SJCRH30 (cell line): ENCODE measurements around the gene DLST. TPM values are rescaled to one million over a fixed set of nuclear protein-coding genes. Genes with fewer than 3 reads are reported as not detected.

Experiments used
- DNase-seq, 2 experiments: peaks; one replicate each; pipeline ENCODE4 v3.0.0-alpha.2; 2015 to 2020
- H3K27ac ChIP-seq: fragments of 250-450 bp; sonication (Bioruptor Pico); 2 replicates; pipeline ENCODE4 v1.5.1; 2020; ENCODE audit warnings: mild to moderate bottlenecking, moderate library complexity
- H3K27me3 ChIP-seq: fragments of 250-450 bp; sonication (Bioruptor Pico); 2 replicates; pipeline ENCODE4 v1.5.1; 2020; ENCODE audit warnings: mild to moderate bottlenecking, moderate library complexity
- H3K36me3 ChIP-seq: fragments of 250-450 bp; sonication (Bioruptor Pico); 2 replicates; pipeline ENCODE4 v1.5.1; 2020; ENCODE audit warnings: mild to moderate bottlenecking, moderate library complexity
- H3K4me1 ChIP-seq: fragments of 250-450 bp; sonication (Bioruptor Pico); 2 replicates; pipeline ENCODE4 v1.5.1; 2020; ENCODE audit warnings: mild to moderate bottlenecking, moderate library complexity
- H3K4me3 ChIP-seq: fragments of 250-450 bp; sonication (Bioruptor Pico); 2 replicates; pipeline ENCODE4 v1.5.1; 2020; ENCODE audit warnings: mild to moderate bottlenecking, moderate library complexity
- H3K9me3 ChIP-seq: fragments of 250-450 bp; sonication (Bioruptor Pico); replicated peaks from 2 replicates; pipeline ENCODE4 v1.5.1; 2020; ENCODE audit warnings: mild to moderate bottlenecking, moderate library complexity
- total RNA-seq: library from RNA; depleted of rRNA; stranded (reverse); fragments of >200 nt; shearing (Covaris generic); gene quantifications from 2 replicates; pipeline ENCODE4 v1.2.3, GENCODE V29; 2014

Gene DLST
- total RNA-seq, 1 experiment from 2014 or later: 49.8 TPM

- no peak overlapping the region for H3K4me3 ChIP-seq
- DNase-seq: no peak
- peaks cover 60% of the 10 kb centered on the region for H3K36me3 ChIP-seq
- no peaks in the 10 kb centered on the region for H3K9me3 ChIP-seq
- peaks cover 41% of the 10 kb centered on the region for H3K4me1 ChIP-seq
- H3K27ac ChIP-seq: no peak overlapping the region
- H3K27me3 ChIP-seq: no peaks in the 10 kb centered on the region
Observed at GRCh38 chr14:74942608-74943007, 60.9 kb downstream of the DLST start.

GRCh38 chr14:74945261-74945851, 63.6 kb downstream of the DLST start:
- Histone ChIP-seq H3K27ac (no peak overlapping the region), H3K27me3 (no peaks in the 10 kb centered on the region), H3K4me1 (peaks cover 27% of the 10 kb centered on the region), H3K4me3 (no peak overlapping the region), H3K36me3 (peaks cover 86% of the 10 kb centered on the region), H3K9me3 (no peaks in the 10 kb centered on the region)
- peak; percentile 48 to 63 for DNase-seq

GRCh38 chr14:74945852-74946658, 64.3 kb downstream of the DLST start:
- H3K36me3 ChIP-seq: peaks cover 91% of the 10 kb centered on the region
- no peak overlapping the region for H3K4me3 ChIP-seq
- no peak overlapping the region for H3K27ac ChIP-seq
- DNase-seq: peak; percentile 70 to 81
- peaks cover 21% of the 10 kb centered on the region for H3K4me1 ChIP-seq
- no peaks in the 10 kb centered on the region for H3K27me3 ChIP-seq
- H3K9me3 ChIP-seq: no peaks in the 10 kb centered on the region

GRCh38 chr14:74946659-74947281, 65.1 kb downstream of the DLST start:
- no peaks in the 10 kb centered on the region for H3K27me3 ChIP-seq
- H3K36me3 ChIP-seq: peaks cover 92% of the 10 kb centered on the region
- no peak overlapping the region for H3K4me3 ChIP-seq
- DNase-seq: no peak
- no peaks in the 10 kb centered on the region for H3K9me3 ChIP-seq
- H3K27ac ChIP-seq: no peak overlapping the region
- H3K4me1 ChIP-seq: peaks cover 14% of the 10 kb centered on the region; the same call in 1 of the 2 replicates

- DNase-seq: no peak
- Histone ChIP-seq H3K27me3 (no peaks in the 10 kb centered on the region), H3K4me1 (peaks cover 11% of the 10 kb centered on the region; the same call in 1 of the 2 replicates), H3K36me3 (peaks cover 94% of the 10 kb centered on the region), H3K27ac (no peak overlapping the region), H3K4me3 (no peak overlapping the region), H3K9me3 (no peaks in the 10 kb centered on the region)
Observed at GRCh38 chr14:74947353-74948227, 65.9 kb downstream of the DLST start.

- no peak overlapping the region for H3K27ac ChIP-seq
- H3K27me3 ChIP-seq: no peaks in the 10 kb centered on the region
- H3K36me3 ChIP-seq: peaks cover 94% of the 10 kb centered on the region
- no peaks in the 10 kb centered on the region for H3K9me3 ChIP-seq
- peaks cover 10% of the 10 kb centered on the region; the same call in 1 of the 2 replicates for H3K4me1 ChIP-seq
- DNase-seq: no peak
- H3K4me3 ChIP-seq: no peak overlapping the region
Observed at GRCh38 chr14:74948228-74949175, 66.8 kb downstream of the DLST start.

GRCh38 chr14:74949191-74949601, 67.5 kb downstream of the DLST start:
- Histone ChIP-seq H3K4me1 (peaks cover 9% of the 10 kb centered on the region; the same call in 1 of the 2 replicates), H3K27me3 (no peaks in the 10 kb centered on the region), H3K9me3 (no peaks in the 10 kb centered on the region), H3K4me3 (no peak overlapping the region), H3K36me3 (peaks cover 96% of the 10 kb centered on the region), H3K27ac (no peak overlapping the region)
- DNase-seq: no peak

- peaks cover 9% of the 10 kb centered on the region; the same call in 1 of the 2 replicates for H3K4me1 ChIP-seq
- no peak overlapping the region for H3K27ac ChIP-seq
- no peak overlapping the region for H3K4me3 ChIP-seq
- peaks cover 88% of the 10 kb centered on the region for H3K36me3 ChIP-seq
- no peaks in the 10 kb centered on the region for H3K9me3 ChIP-seq
- DNase-seq: no peak
- H3K27me3 ChIP-seq: no peaks in the 10 kb centered on the region
Observed at GRCh38 chr14:74949859-74950573, 68.3 kb downstream of the DLST start.

GRCh38 chr14:74950795-74951442, 69.2 kb downstream of the DLST start:
- Histone ChIP-seq H3K36me3 (peaks cover 79% of the 10 kb centered on the region), H3K4me1 (peaks cover 9% of the 10 kb centered on the region; the same call in 1 of the 2 replicates), H3K9me3 (no peaks in the 10 kb centered on the region), H3K27me3 (no peaks in the 10 kb centered on the region), H3K4me3 (no peak overlapping the region), H3K27ac (no peak overlapping the region)
- DNase-seq: no peak

GRCh38 chr14:74951443-74952179, 69.9 kb downstream of the DLST start:
- H3K4me1 ChIP-seq: peaks cover 9% of the 10 kb centered on the region; the same call in 1 of the 2 replicates
- H3K27ac ChIP-seq: no peak overlapping the region
- no peaks in the 10 kb centered on the region for H3K27me3 ChIP-seq
- no peaks in the 10 kb centered on the region for H3K9me3 ChIP-seq
- DNase-seq: no peak
- peaks cover 72% of the 10 kb centered on the region for H3K36me3 ChIP-seq
- no peak overlapping the region for H3K4me3 ChIP-seq

- Histone ChIP-seq H3K27ac (no peak overlapping the region), H3K36me3 (peaks cover 66% of the 10 kb centered on the region), H3K9me3 (no peaks in the 10 kb centered on the region), H3K4me3 (no peak overlapping the region), H3K27me3 (no peaks in the 10 kb centered on the region), H3K4me1 (peaks cover 12% of the 10 kb centered on the region; the same call in 1 of the 2 replicates)
- DNase-seq: no peak
Observed at GRCh38 chr14:74952180-74952665, 70.5 kb downstream of the DLST start.
